HL-60 (cell line): ENCODE results near the gene SCUBE2.
"Not testable (repeated sequence)": the region's sequence is repeated elsewhere in the genome, so short reads cannot be mapped to it uniquely, and the experiment has no call there.

ENCODE experiments used
- DNase-seq, 2 experiments: peaks; one replicate each; pipeline ENCODE4 v3.0.0-alpha.2; 2010 to 2020; ENCODE audit warnings: low read depth in 1 of 2, low spot score in 1 of 2
- H3K27ac ChIP-seq: fragments of 250-450 bp; sonication (Bioruptor Pico); replicated peaks from 2 replicates; pipeline ENCODE4 v1.5.1; 2020; ENCODE audit warnings: mild to moderate bottlenecking, moderate library complexity
- H3K27me3 ChIP-seq: fragments of 250-450 bp; sonication (Bioruptor Pico); 2 replicates; pipeline ENCODE4 v1.5.1; 2021; ENCODE audit warnings: mild to moderate bottlenecking, moderate library complexity; ENCODE audit not compliant: insufficient read depth, poor library complexity, severe bottlenecking
- H3K4me3 ChIP-seq: replicated peaks from 2 replicates; pipeline ENCODE4 v1.5.1; 2011; ENCODE audit warnings: mild to moderate bottlenecking, control low read depth, low read length; ENCODE audit not compliant: insufficient read depth
- GABPA ChIP-seq: IDR thresholded peaks from 2 replicates; pipeline ENCODE4 v1.6.1; 2012; ENCODE audit warnings: low read depth
- POLR2AphosphoS5 ChIP-seq: IDR thresholded peaks from 2 replicates; pipeline ENCODE4 v1.6.1; 2012; ENCODE audit warnings: low read depth
- SPI1 ChIP-seq: IDR thresholded peaks from 2 replicates; pipeline ENCODE4 v1.6.1; 2012; ENCODE audit warnings: low read depth, mild to moderate bottlenecking, borderline replicate concordance
- TF ChIP-seq, protein P1 (sequence below): IDR thresholded peaks from 2 replicates; pipeline ENCODE4 v1.6.1; 2012; ENCODE audit warnings: low read depth; ENCODE audit not compliant: insufficient replicate concordance
- TF ChIP-seq, protein P2 (sequence below): IDR thresholded peaks from one replicate; pipeline ENCODE4 v1.5.1; 2011; ENCODE audit warnings: low read length, control low read depth, inconsistent platforms; ENCODE audit not compliant: insufficient read depth

The SCUBE2 gene

DNA sequence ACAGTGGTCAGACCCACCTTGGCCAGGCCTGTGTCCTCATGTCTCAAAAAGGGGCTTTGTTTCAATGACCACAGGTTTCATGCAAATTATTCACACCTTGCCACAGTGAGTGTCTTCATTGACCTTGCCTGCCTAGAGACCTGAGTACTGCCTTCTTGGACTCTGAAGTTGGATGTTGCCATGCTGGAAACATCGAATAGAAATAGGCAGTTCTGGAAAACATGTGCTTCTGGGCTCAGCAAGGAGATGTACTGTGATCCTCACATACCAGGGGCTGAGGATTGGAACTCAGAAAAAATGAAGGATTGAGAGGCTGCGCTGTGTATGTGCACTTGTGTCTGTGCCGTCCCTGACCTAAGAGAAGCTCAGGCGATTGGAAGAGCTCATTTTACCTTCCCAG, 78.0 kb downstream of the SCUBE2 start:
- no peak overlapping the region for H3K27ac ChIP-seq
- no peaks in the 10 kb centered on the region for H3K27me3 ChIP-seq
- no peak overlapping the region for H3K4me3 ChIP-seq
- no peak for TF ChIP-seq POLR2AphosphoS5
- TF ChIP-seq, protein P1, sequence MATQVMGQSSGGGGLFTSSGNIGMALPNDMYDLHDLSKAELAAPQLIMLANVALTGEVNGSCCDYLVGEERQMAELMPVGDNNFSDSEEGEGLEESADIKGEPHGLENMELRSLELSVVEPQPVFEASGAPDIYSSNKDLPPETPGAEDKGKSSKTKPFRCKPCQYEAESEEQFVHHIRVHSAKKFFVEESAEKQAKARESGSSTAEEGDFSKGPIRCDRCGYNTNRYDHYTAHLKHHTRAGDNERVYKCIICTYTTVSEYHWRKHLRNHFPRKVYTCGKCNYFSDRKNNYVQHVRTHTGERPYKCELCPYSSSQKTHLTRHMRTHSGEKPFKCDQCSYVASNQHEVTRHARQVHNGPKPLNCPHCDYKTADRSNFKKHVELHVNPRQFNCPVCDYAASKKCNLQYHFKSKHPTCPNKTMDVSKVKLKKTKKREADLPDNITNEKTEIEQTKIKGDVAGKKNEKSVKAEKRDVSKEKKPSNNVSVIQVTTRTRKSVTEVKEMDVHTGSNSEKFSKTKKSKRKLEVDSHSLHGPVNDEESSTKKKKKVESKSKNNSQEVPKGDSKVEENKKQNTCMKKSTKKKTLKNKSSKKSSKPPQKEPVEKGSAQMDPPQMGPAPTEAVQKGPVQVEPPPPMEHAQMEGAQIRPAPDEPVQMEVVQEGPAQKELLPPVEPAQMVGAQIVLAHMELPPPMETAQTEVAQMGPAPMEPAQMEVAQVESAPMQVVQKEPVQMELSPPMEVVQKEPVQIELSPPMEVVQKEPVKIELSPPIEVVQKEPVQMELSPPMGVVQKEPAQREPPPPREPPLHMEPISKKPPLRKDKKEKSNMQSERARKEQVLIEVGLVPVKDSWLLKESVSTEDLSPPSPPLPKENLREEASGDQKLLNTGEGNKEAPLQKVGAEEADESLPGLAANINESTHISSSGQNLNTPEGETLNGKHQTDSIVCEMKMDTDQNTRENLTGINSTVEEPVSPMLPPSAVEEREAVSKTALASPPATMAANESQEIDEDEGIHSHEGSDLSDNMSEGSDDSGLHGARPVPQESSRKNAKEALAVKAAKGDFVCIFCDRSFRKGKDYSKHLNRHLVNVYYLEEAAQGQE: no peak
- TF ChIP-seq GABPA: no peak
- TF ChIP-seq, protein P2, sequence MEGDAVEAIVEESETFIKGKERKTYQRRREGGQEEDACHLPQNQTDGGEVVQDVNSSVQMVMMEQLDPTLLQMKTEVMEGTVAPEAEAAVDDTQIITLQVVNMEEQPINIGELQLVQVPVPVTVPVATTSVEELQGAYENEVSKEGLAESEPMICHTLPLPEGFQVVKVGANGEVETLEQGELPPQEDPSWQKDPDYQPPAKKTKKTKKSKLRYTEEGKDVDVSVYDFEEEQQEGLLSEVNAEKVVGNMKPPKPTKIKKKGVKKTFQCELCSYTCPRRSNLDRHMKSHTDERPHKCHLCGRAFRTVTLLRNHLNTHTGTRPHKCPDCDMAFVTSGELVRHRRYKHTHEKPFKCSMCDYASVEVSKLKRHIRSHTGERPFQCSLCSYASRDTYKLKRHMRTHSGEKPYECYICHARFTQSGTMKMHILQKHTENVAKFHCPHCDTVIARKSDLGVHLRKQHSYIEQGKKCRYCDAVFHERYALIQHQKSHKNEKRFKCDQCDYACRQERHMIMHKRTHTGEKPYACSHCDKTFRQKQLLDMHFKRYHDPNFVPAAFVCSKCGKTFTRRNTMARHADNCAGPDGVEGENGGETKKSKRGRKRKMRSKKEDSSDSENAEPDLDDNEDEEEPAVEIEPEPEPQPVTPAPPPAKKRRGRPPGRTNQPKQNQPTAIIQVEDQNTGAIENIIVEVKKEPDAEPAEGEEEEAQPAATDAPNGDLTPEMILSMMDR: no peak
- no peak for TF ChIP-seq SPI1
- DNase-seq: no peak

DNA sequence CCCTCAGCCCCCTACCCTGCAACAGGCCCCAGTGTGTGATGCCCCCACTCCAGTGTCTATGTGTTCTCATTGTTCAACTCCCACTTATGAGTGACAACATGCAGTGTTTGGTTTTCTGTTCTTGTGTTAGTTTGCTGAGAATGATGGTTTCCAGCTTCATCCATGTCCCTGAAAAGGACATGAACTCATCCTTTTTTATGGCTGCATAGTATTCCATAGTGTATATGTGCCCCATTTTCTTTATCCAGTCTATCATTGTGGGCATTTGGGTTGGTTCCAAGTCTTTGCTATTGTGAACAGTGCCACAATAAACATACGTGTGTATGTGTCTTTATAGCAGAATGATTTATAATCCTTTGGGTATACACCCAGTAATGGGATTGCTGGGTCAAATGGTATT, 81.9 kb downstream of the SCUBE2 start:
- not testable (repeated sequence) for H3K4me3 ChIP-seq

DNA sequence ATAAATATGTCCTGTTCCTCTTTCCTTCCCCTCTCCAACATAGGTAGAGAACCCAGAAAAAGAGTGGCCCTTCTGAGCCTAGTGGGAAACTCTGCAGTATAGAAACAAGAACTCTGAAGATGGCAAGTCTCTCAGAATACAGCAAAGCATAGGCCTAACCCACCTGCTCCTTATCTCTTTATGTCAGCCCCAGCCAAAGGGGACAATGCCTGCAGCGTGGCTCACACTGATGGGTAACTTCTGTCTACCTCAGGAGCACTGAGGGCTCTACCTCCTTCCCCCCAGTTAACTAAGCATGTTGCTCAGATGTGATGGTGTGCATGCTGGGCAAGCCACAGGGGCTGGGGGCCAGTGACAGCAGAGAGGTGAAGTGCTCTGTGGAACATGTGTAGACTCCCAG, 82.7 kb downstream of the SCUBE2 start:
- Histone ChIP-seq H3K27me3 (peaks cover 7% of the 10 kb centered on the region), H3K4me3 (no peak overlapping the region), H3K27ac (no peak overlapping the region)
- DNase-seq: no peak
- TF ChIP-seq POLR2AphosphoS5 (no peak), GABPA (no peak)
- TF ChIP-seq, protein P2: no peak
- TF ChIP-seq, protein P1: no peak

More for the DNA sequence above, 81.9 kb downstream of the SCUBE2 start:
- not testable (repeated sequence) for H3K27ac ChIP-seq, DNase-seq, H3K27me3 ChIP-seq

DNA sequence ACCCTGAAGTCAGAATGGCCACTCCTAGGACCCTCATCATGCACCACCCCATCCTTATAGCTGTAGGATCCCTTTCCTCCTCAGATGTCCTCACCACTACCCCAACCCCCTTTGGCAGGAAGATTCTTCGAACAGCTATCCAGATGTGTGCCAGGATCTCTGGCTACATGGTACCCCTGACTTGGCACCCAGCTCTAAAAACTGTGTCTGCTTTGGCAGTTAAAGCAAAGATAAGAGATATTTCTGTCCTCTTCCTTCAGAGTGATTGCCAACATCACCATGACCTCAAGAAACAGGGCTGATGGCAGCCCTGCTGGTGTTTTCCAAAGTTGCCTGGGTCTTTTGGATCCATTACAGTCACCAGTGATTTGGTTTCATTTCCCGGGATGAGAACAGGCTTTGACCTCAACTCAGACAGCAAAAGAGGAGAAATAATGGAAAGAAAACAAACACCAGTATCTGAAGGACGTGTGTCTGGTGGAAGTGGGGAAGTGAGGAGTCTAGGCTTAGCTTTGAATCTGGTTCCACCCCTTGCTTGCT, 83.3 kb downstream of the SCUBE2 start:
- peaks cover 7% of the 10 kb centered on the region for H3K27me3 ChIP-seq
- DNase-seq: no peak
- no peak for TF ChIP-seq SPI1
- TF ChIP-seq GABPA: no peak
- TF ChIP-seq, protein P2: no peak
- TF ChIP-seq, protein P1: no peak
- TF ChIP-seq POLR2AphosphoS5: no peak
- H3K27ac ChIP-seq: no peak overlapping the region
- H3K4me3 ChIP-seq: no peak overlapping the region
